Endothelial cell (in vitro differentiated cells): ENCODE measurements around the gene SCAF11. TPM values are rescaled to one million over a fixed set of nuclear protein-coding genes. Genes with fewer than 3 reads are reported as not detected.

Experiments
- DNase-seq: peaks from one replicate; pipeline ENCODE4 v3.0.0; 2021; ENCODE audit warnings: low spot score
- H3K27ac Mint-ChIP-seq: one replicate; pipeline ENCODE4 v1.8.0; 2021; ENCODE audit warnings: mixed read lengths, inconsistent platforms; ENCODE audit not compliant: unreplicated experiment
- H3K27me3 Mint-ChIP-seq: one replicate; pipeline ENCODE4 v1.8.0; 2021; ENCODE audit warnings: mild to moderate bottlenecking, moderate library complexity, mixed read lengths, inconsistent platforms; ENCODE audit not compliant: unreplicated experiment
- H3K36me3 Mint-ChIP-seq: one replicate; pipeline ENCODE4 v1.8.0; 2021; ENCODE audit warnings: mild to moderate bottlenecking, low read depth, mixed read lengths, inconsistent platforms; ENCODE audit not compliant: unreplicated experiment
- H3K4me1 Mint-ChIP-seq: one replicate; pipeline ENCODE4 v1.8.0; 2021; ENCODE audit warnings: mild to moderate bottlenecking, mixed read lengths, inconsistent platforms; ENCODE audit not compliant: unreplicated experiment
- H3K4me3 Mint-ChIP-seq: one replicate; pipeline ENCODE4 v1.8.0; 2021; ENCODE audit warnings: mild to moderate bottlenecking, mixed read lengths, inconsistent platforms; ENCODE audit not compliant: unreplicated experiment
- H3K9me3 Mint-ChIP-seq: one replicate; pipeline ENCODE4 v1.8.0; 2021; ENCODE audit warnings: mixed read lengths, inconsistent platforms; ENCODE audit not compliant: unreplicated experiment
- total RNA-seq: library from RNA; stranded (reverse); fragmentation: NEBNext Ultra II Directional; extraction: Animal tissue kit (Norgen Biotek cat#: 25700); gene quantifications from one replicate; pipeline ENCODE4 v1.2.1, GENCODE V29; 2021; ENCODE audit not compliant: unreplicated experiment
- TF ChIP-seq, protein P1 (sequence below): fragments of 200-600 bp; sonication (generic); IDR thresholded peaks from one replicate; pipeline ENCODE4 v1.5.0; 2021; ENCODE audit warnings: antibody characterized with exemption; ENCODE audit not compliant: unreplicated experiment

SCAF11 gene
- total RNA-seq, 1 donor from 2014 or later: 103 TPM

DNA sequence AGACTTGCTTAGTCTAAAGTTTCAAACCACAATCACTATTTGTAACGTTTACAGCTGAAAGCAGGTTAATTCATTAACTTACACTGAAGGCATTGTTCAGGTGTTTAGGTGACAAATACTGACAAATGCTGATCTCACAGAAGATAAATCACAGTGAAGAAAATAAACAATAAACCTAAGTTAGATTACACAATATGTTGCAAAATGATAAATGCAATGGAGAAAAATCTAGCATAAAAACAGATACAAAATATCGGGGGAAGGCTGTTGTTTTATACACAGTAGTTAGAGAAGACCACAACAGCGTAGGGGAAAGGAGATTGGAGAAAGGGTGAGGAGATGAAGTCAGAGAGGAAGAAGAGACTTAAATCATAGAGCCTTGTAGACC, 3.0 kb downstream of the SCAF11 start:
- TF ChIP-seq, protein P1, sequence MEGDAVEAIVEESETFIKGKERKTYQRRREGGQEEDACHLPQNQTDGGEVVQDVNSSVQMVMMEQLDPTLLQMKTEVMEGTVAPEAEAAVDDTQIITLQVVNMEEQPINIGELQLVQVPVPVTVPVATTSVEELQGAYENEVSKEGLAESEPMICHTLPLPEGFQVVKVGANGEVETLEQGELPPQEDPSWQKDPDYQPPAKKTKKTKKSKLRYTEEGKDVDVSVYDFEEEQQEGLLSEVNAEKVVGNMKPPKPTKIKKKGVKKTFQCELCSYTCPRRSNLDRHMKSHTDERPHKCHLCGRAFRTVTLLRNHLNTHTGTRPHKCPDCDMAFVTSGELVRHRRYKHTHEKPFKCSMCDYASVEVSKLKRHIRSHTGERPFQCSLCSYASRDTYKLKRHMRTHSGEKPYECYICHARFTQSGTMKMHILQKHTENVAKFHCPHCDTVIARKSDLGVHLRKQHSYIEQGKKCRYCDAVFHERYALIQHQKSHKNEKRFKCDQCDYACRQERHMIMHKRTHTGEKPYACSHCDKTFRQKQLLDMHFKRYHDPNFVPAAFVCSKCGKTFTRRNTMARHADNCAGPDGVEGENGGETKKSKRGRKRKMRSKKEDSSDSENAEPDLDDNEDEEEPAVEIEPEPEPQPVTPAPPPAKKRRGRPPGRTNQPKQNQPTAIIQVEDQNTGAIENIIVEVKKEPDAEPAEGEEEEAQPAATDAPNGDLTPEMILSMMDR: no peak
- peaks cover 32% of the 10 kb centered on the region for H3K4me1 Mint-ChIP-seq

DNA sequence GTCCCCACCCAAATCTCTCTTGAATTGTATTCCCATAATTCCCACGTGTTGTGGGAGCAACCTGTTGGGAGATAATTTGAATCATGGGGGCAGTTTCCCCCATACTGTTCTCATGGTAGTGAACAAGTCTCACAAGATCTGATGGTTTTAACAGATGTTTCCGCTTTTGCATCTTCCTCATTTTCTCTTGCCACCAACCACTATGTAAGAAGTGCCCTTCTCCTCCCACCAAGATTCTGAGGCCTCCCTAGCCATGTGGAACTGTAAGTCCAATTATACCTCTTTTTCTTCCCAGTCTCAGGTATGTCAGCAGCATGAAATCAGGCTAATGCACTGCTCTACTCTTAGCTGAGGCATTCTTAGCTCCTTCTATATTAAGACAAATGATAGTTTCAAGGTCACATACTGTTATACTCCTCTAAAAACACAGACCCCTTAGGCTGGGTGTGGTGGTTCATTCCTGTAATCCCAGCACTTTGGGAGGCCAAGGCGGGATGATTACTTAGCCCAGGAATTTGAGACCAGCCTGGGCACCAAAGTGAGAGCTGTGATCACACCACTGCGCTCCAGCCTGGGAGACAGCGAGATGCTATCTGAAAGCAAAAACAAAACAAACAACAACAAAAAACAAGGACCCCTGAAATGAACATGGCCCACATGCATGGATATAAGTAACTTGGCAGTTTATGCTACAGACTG, 3.6 kb downstream of the SCAF11 start:
- H3K4me3 Mint-ChIP-seq: peak overlapping the region; percentile 66
- H3K9me3 Mint-ChIP-seq: no peaks in the 10 kb centered on the region
- DNase-seq: no peak
- peaks cover 9% of the 10 kb centered on the region for H3K36me3 Mint-ChIP-seq
- H3K27me3 Mint-ChIP-seq: peaks cover 4% of the 10 kb centered on the region
- TF ChIP-seq, protein P1: no peak
- H3K27ac Mint-ChIP-seq: peak overlapping the region; percentile 34
- peaks cover 27% of the 10 kb centered on the region for H3K4me1 Mint-ChIP-seq

More for the DNA sequence above, 3.0 kb downstream of the SCAF11 start:
- Mint-ChIP-seq H3K27ac (no peak overlapping the region), H3K4me3 (no peak overlapping the region), H3K27me3 (peaks cover 9% of the 10 kb centered on the region), H3K36me3 (peaks cover 12% of the 10 kb centered on the region), H3K9me3 (no peaks in the 10 kb centered on the region)
- no peak for DNase-seq

DNA sequence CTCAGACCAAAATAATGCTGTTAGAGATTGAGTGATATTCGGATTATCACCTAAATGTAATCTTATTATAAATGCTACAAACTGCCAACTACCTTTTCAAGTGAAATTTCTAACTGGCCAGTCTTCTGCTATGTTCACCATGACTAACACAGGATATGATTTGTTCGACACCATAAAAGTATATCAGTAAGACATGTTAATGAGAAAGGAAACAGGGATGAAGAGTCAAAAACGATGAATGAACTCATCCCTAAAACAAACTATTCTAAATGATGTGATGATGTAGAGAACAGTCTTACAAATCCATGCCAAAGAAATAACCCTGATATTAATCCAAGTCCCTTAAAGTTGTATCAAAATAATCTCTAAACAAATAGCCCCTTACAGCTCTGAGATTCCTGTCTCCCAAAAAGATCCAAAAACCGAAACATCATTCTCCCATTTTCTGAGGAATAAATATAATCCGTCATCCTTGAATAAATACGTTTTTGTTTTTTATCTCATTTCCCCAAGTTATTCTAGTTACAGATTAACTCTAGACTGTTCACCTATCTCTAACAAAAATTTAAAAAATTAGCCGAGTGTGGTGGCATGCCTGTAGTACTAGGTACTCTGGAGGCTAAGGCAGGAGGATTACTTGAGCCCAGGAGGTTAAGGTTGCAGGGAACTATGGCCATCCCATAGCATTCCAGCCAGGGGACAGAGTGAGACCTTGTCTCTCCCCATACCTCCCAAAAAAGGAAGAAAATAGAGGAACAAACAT, 9.1 kb downstream of the SCAF11 start:
- H3K9me3 Mint-ChIP-seq: no peaks in the 10 kb centered on the region
- TF ChIP-seq, protein P1: no peak
- peaks cover 1% of the 10 kb centered on the region for H3K36me3 Mint-ChIP-seq
- H3K27me3 Mint-ChIP-seq: peaks cover under 1% of the 10 kb centered on the region
- no peak overlapping the region for H3K4me3 Mint-ChIP-seq
- no peak overlapping the region for H3K27ac Mint-ChIP-seq
- peaks cover 10% of the 10 kb centered on the region for H3K4me1 Mint-ChIP-seq
- DNase-seq: no peak

DNA sequence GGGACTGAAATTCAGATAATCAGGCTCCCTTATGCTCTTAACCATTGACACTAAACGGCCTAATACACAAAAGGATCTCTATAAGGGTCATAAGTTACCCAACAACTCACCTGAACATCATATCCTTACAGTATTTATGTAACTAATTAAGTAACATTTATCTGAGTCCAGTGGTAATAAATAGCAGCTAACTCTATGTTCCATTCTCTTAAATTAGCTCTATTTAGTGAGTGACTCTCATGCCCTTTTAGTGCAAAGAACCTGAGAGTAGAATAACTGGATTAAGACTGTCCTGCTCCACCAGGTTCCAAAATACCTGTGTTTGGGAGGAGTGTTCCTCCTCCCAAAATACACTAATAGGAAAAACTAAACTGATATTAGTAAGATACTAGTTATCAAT, 9.8 kb downstream of the SCAF11 start:
- Mint-ChIP-seq H3K9me3 (no peaks in the 10 kb centered on the region), H3K27ac (no peak overlapping the region), H3K27me3 (no peaks in the 10 kb centered on the region), H3K36me3 (no peaks in the 10 kb centered on the region), H3K4me1 (peaks cover 10% of the 10 kb centered on the region), H3K4me3 (no peak overlapping the region)
- no peak for DNase-seq
- TF ChIP-seq, protein P1: no peak

DNA sequence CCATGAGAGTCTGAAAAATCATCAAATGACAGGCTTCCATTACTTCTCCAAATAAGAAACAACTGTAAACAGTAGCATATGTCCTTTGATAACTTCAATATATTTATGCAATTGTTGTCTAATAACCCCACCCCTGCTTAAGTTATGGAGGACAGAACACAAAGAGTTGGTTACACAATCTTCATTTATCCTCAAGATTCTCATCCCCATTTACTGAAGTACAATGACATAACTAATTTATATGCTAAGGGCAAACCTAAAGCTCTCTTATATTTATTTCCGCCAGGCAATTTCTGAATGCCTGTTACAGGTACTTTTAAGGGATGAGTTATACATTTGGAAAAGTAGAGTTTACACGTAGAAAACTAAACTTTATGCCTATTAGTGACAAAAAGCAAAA, 12.3 kb downstream of the SCAF11 start:
- DNase-seq: no peak

More for the DNA sequence above, 12.3 kb downstream of the SCAF11 start:
- no peak overlapping the region for H3K4me3 Mint-ChIP-seq
- H3K4me1 Mint-ChIP-seq: peaks cover 15% of the 10 kb centered on the region
- H3K36me3 Mint-ChIP-seq: peaks cover 4% of the 10 kb centered on the region
- TF ChIP-seq, protein P1: no peak
- no peaks in the 10 kb centered on the region for H3K9me3 Mint-ChIP-seq
- no peaks in the 10 kb centered on the region for H3K27me3 Mint-ChIP-seq
- H3K27ac Mint-ChIP-seq: no peak overlapping the region
